M059J (cell line): ENCODE results near the gene CHST10. TPM values are rescaled to one million over a fixed set of nuclear protein-coding genes. Genes with fewer than 3 reads are reported as not detected.
"Not testable (repeated sequence)": the region's sequence is repeated elsewhere in the genome, so short reads cannot be mapped to it uniquely, and the experiment has no call there.

ENCODE experiments used
- DNase-seq: peaks from one replicate; pipeline ENCODE4 v3.0.0-alpha.2; 2012; ENCODE audit warnings: low read depth
- total RNA-seq: library from RNA; depleted of rRNA; stranded (reverse); fragments of >200 nt; shearing (Covaris generic); gene quantifications from 2 replicates; pipeline ENCODE4 v1.2.3, GENCODE V29; 2014

The CHST10 gene
- total RNA-seq, 1 experiment from 2014 or later: 13.7 TPM

DNA sequence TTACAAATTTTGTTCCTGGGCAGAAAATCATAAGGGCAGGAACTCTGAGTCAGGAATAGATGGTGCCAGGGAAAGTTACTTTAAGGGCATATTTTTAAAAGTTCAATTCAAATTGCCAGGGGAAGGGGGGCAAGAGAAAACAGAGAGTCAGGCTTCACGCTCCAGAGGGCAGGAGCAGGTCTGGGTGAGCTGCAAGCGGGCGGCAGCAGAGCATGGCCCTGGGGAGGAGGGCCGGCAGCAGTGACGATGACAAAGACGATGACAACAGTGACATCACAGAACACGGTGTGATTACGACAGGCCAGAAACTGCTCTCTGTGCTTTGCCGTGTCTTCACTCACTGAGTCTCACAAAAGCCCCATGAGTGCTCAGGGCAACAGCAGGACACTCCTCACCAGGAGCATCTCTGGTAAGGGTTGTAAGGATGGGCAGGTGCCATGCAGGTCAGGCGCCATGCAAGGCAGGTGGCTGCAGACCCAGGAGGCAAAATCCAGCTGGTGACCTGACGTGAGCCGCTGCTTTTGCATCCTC lies 23.3 kb downstream of the CHST10 start:
- DNase-seq: no peak

DNA sequence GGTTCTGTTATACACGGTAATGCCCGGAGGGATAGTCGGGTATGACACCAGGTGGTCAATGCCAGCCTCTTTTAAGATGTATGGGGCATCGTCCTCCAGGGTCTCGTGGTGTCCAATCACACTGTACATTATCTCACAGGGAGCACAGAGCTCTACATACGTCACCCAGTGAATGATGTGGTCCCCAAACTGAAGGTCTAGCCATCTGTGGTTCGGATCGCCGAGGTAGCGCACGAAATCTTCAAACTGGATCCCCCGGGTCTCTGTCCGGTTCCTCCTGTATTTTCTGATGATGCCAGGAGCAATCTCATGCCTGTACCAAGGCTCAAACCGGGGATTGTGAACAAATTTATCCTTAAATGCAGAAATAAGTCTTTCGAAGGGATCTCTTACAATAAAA lies 24.1 kb downstream of the CHST10 start:
- DNase-seq: no peak

DNA sequence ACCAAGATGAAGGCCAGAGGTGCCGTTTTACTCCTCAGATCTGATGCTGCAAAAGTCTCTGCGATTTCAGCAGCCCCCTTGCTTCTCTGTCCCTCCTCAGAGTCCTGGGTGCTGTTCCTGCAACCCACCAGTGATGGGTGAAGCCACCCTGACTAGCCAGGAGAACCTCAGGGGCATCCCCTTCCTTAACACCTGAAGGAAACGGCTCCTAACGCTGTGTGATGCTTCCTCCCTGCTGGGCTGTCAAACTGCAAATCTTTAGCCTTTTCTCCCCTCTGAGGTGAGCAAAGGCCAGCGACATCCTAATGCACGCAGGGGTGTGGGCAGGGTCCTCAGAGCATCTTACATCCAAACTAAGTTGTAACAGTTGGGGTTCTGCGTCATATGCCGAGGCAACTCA lies 24.8 kb downstream of the CHST10 start:
- DNase-seq: no peak

DNA sequence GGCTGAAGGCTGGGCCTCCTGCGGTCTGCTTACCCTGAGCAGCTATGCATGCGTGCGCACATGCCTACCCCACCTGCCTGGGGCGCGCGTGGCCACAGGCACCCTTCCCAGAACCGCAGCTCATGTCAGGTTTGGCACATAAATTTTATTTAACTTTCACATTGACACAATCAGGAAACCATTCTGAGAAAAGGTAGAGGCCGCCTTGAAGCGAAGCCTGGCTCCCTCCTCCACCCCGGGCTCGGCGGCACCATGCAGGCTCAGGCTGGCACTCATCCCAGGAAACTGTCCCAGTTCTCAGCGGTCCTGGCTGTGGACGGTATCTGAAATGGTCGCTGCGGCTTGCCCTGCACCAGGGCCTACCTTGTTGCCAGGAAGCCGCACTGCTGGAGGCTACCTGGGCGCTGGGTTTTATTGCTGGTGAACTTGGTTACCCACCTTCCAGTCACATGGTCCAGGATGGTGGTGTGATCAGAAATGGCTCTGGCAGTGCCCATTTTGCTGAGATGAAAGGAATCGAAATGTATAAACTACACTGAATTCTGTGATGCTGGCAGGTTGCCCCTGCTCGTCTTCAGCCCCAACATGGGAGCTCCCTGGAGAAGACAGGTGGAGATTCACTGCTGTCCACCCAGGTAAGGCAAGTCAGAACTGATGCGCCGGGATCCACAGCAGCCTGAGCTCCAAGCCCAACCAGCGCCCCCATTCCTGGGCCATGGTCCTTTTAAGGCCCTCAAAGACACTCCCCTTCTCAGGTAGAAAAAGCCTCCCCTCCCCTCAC lies 25.5 kb downstream of the CHST10 start:
- no peak for DNase-seq

DNA sequence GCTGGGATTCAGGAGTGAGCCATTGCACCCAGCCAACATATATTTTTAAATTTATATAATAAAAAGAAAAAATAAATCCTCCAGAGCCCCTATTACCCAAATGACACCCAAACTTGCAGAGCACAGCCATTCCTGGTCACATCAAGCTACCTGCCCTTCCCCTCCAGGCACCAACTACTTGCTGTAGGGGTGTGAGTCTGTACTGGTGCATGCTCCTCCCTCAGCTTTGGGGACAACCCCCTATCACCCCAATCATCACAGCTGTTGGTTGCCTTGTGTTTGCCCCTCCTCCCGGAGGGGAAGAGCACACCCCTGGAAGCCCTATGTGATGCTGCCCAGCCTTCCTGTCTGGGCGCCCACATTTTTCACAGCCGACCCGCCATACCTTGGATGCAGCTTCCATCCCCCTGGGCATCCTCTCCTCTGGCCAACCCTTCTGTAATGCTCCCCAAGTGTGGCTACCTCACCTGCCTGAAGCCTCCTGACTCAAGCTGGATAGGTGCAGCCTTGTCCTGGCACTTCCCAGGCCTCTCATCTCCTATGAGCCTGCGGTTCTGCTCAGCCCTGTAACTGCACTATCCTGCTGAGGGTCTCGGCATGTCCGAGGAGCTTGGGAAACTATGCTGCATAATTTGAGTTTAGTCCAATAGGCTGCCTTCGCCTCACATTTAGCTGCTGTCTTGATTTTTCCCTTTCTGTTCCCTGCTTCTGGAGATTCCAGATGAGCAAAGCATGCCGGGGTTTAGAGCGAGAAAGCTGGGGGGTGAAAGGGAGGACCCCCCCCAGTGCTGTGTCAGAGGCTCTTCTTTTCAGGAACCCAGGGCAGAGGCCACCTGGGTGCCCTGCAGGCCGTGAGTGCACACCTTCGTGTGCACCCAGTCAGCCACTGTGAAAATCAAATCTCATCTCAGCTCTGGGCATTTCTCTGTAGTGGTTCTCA lies 27.2 kb downstream of the CHST10 start:
- DNase-seq: no peak

DNA sequence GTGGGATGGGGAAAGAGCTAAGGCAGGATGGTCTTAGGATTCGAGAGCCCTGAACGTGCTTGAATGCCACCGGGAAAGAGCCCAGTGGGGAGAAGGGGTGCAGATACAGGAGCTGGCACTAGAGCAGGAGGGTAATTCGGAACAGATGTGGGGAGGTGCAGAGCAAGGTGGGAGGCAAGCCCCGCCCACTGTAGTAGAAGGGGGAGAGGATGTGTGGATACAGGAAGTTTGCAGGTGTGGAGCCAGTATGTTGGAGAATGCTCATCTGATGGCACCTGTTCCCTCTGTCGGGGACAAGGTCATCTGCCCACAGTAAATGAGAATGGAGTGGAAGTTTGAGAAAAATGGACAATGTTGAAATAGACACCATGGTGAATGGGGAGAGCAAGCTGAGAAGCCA lies 28.8 kb downstream of the CHST10 start:
- DNase-seq: no peak

DNA sequence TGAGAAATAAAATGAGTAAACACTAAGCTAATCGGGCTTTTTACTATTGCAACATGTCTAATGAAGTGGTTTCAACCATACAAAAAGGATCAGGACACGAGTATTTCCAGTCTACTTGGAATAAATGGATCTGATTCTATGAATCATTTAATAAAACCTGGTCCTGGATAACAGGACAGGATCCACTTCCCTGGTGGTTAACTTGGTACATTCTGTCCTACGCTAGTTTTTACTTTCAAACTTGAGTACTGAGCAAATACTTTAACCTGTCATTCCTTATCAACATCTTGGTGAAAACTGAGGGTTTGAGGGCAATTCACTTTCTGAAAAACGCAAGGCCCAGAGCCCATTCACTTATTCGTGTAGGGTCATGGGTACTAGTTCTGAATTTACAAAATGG lies 33.5 kb downstream of the CHST10 start:
- no peak for DNase-seq

DNA sequence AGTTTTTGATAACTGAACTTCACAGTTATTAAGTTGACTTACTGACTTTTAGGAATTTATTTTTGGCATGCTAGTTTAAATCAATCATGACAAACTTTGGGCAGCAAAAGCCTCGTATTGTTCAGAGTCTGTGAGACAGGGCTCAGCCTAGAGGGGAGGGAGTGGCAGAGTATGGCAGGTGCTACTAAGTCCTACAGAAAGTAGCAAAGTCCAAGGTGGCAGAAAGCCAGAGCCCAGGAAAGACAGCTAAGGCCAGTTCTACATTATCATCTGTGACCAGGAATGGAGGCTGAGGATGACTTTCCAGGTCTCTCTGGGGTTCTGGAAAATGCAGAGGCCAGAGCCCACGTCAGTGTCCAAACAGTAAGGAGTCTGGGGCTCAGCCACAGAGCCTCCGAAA lies 34.2 kb downstream of the CHST10 start:
- no peak for DNase-seq

DNA sequence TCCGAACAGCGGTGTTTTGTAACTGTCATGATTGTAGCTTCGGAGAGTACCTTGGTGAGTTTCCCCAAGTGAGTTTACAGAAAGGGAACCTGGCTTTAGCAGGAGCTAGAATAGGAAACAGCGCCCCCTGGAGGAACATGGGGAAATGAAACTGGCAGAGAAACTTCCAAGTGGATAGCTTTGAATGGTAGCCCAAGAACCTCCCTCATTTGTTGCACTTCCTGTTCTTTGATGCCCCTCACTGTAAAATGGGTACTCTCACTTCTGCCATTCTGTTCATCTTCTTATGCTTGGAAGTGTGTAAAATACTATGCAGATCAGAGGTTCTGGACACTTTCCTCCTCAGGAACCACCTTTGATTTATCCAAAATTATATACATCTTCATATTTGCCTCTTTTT lies 36.2 kb downstream of the CHST10 start:
- DNase-seq: peak; percentile 71

DNA sequence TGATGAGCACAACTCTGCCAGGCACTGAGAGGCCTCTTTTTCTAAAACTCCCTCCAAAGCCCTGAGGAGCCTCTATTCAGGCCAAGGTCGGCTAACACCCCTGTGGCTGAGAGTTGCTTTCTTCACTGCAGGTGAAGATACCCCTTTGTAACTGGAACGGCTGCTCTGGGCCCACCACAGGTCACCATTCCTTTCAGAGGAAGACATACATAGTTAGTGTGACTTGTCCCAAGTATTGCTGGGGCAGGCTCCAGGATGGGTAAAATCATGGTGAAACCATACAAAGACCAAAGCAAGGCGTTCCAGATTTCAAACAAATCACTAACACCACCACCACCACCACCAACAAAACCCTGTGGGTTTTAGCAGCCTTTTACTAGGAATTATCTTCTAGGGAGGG lies 36.8 kb downstream of the CHST10 start:
- DNase-seq: no peak

DNA sequence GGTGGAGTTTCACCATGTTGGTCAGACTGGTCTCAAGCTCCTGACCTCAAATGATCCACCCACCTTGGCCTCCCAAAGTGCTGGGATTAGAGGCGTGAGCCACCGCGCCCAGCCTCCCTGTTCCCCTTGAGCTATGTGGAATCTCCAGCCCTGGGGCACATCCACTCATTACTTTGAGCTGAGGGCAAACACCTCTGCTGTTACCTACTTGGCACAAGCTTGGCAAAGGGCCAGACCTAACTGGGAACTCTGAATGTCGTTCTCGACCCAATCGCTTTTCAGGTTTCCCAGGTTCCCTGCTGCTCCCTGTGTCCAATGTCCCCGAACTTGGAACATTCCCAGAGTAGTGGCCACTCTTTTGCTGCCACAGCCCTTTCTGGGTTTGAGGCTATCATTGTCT lies 40.6 kb downstream of the CHST10 start:
- DNase-seq: no peak

DNA sequence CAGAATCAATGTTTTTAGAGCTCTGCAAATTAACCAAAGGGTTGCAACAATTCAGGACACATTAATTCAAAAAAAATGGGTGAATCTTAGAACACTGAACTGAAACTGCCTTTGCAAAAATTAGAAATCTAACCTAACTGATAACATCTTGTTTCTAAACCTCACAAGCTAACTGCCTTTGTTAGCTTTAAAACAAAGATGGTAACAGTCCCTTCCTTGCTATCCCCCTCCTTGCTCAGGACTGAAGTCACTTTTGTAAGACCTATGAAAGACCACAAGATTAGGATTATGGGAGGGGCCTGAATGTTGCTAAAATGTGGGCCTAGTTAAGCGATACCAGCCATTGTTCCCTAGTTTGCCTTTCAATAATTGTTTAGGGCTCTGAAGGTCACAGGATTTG lies 50.3 kb downstream of the CHST10 start:
- no peak for DNase-seq

DNA sequence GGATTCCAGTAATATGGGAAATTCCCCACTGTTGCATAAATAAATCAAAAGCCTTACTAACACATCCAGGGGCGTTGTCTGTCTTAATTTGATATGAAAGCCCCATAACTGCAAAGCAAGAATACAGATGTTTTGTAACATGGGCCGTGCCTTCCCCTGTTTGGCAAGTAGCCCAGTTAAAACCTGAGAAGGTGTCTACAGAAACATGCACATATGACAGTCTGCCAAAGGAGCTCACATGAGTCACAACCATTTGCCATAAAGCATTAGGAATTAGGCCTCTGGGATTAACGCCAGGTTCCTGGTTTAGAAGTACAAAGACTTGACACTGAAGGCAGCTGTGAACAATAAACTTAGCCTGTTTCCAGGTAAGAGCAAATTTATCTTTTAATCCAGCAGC lies 52.0 kb downstream of the CHST10 start:
- peak; percentile 96 for DNase-seq

DNA sequence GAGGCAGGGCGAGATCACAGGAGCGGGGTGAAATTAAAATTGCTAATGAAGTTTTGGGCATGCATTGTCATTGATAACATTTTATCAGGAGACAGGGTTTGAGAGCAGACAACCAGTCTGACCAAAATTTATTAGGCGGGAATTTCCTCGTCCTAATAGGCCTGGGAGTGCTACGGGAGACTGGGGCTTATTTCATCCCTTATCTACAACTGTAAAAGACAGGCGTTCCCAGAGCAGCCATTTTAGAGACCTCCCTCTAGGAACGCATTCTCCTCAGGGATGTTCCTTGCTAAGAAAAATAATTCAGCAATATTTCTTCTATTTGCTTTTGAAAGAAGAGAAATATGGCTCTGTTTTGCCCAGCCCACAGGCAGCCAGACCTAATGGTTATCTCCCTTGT lies 55.2 kb downstream of the CHST10 start:
- DNase-seq: not testable (repeated sequence)

DNA sequence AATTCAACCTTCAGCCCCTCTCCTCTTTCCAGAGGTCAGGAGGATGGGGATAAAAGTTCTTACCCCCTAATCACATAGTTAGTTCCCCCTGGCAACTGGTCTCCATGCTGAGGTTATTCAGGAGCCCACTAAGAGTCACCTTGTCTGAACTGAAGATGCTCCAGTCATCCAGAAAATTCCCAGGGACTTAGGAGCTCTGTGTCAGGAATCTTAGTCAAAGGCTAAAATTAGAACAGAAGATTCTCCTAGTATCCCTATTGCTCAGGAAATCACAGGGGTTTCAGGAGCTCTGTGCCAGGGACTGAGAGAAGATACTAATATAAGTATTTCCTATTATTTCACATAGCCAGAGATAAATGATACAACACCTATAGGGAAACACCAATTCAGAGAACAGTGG lies 57.9 kb downstream of the CHST10 start:
- no peak for DNase-seq

DNA sequence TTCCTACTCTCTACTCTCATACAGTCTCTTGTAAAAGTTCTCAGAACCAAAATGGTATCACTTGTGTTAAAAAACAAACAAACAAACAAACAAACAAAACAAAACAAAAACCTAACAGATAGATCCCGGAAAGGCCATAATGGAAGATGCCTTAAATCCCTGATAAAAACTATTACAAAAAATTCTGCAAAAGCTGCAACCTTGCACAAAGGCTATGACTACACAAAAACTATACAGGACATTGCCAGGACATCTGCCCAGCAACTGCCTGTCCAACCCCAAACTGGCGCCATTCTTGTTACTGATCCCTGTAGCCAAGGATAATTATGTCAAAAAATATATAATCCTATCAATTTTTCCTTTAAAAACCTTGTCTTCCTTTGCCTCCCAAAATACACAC lies 58.9 kb downstream of the CHST10 start:
- no peak for DNase-seq

DNA sequence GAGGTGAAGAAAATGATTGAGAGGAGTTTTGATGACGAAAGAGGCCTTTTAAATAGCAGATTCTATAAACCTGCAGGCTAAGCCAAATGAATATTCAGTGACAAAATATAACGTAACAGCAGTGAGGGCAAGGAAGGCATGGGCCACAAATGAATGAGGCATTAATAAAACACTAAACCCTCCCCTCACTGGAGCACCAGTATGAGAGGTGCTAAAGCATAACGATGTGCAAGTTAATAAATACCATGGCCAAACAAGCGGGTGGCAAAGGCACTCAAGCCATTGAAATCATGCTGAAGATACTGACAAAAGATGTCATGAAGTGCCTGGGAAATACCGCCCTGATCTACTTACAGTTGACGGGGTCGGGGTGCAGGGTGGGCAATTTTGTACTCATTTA lies 64.9 kb downstream of the CHST10 start:
- DNase-seq: no peak

DNA sequence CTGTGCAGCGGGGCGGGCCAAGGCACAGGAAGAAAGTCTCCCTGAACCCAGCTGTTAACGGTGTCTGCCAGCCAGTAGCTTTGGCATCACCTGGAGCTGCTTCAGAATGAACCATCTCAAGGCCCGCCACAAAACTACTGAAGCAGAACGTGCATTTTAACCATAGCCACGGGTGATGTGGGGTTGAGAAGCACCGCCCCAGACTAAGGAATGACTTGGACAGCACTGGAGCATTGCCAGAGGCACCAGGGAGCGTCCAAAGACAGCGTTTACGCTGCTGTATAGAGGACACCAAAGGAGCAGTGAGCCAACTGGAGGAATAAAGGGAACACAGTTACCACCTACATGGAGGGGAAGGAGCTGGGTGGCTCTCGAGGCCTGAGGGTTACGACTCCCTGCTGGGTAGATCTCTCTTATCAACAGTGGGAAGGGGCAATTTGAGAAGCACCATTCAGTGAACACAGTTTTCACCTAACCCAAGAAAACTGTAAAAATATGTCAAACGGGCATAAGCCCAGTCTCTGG lies 66.7 kb downstream of the CHST10 start:
- DNase-seq: peak; percentile 34

DNA sequence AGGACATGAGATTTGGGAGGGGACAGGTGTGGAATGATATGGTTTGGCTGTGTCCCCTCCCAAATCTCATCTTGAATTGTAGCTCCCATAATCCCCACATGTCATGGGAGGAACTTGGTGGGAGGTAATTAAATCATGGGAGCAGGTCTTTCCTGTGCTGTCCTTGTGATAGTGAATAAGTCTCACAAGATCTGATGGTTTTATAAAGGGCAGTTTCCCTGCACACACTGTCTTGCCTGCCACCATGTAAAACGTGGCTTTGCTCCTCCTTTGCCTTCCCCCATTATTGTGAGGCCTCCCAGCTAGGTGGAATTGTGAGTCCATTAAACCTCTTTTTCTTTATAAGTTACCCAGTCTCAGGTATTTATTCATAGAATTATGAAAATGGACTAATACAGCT lies 72.3 kb downstream of the CHST10 start:
- not testable (repeated sequence) for DNase-seq

DNA sequence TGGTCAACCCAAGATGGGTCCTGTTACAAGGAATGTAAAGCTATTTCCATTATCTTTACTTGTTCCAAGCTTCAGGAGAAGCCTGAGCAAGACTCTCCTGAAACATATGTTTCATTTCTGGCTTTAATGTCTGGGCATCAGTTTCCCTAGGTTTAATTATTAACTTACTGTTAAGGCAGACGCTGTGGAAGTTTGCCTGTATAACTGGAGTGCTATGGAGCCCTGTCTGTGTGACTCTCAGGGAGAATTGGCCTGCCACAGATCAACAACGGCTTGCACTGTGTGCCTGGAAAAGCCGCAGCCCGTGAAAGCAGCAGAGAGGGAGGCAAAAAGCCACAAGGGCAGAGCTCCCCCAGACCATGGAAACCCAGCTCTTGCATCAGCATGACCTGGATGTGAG lies 73.0 kb downstream of the CHST10 start:
- DNase-seq: no peak

DNA sequence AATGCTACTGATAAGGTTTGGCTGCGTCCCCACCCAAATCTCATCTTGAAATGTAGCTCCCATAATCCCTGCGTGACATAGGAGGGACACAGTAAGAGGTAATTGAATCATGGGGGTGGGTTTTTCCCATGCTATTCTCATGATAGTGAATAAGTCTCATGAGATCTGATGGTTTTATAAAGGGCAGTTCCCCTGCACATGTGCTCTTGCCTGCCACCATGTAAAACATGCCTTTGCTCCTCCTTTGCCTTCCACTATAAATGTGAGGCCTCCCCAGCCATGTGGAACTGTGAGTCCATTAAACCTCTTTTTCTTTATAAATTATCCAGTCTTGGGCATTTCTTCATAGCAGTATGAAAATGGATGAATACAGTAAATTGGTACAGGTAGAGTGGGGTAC lies 75.0 kb downstream of the CHST10 start:
- not testable (repeated sequence) for DNase-seq
